Lower lobe of right lung (tissue), 2 donors: ENCODE results near the gene HCLS1. TPM values are rescaled to one million over a fixed set of nuclear protein-coding genes. Genes with fewer than 3 reads are reported as not detected.

Source experiments
- ATAC-seq, 2 donors: fragments of 200-7000 bp; cut with Tn5 transposase; one replicate each; pipeline ENCODE4 v1.9.1; 2020 to 2022; ENCODE audit warnings: mild to moderate bottlenecking in 2 of 2, moderate library complexity in 2 of 2
- DNase-seq: peaks from one replicate; pipeline ENCODE4 v3.0.0-alpha.2; 2020
- H3K27ac ChIP-seq: fragments of 200-600 bp; one replicate; pipeline ENCODE4 v1.8.0; 2022
- H3K27me3 ChIP-seq: fragments of 200-600 bp; one replicate; pipeline ENCODE4 v1.8.0; 2022; ENCODE audit warnings: low read depth
- H3K36me3 ChIP-seq: fragments of 200-600 bp; one replicate; pipeline ENCODE4 v1.8.0; 2022; ENCODE audit warnings: mild to moderate bottlenecking
- H3K4me1 ChIP-seq: fragments of 200-600 bp; one replicate; pipeline ENCODE4 v1.8.0; 2022
- H3K4me3 ChIP-seq: fragments of 200-600 bp; one replicate; pipeline ENCODE4 v1.8.0; 2022; ENCODE audit warnings: mild to moderate bottlenecking
- H3K9me3 ChIP-seq: fragments of 200-600 bp; one replicate; pipeline ENCODE4 v1.8.0; 2022
- intact Hi-C: fragments of 100-400 bp; cut with DNase I; formaldehyde crosslinking; loops from one replicate; pipeline ENCODE4 v1.11.0; 2022
- total RNA-seq: library from RNA; stranded (reverse); fragmentation: NEBNext Ultra II Directional; extraction: Animal tissue kit (Norgen Biotek cat#: 25700); gene quantifications from one replicate; pipeline ENCODE4 v1.2.1, GENCODE V29; 2021
- TF ChIP-seq, protein P1 (sequence below): fragments of 200-600 bp; IDR thresholded peaks from one replicate; pipeline ENCODE4 v1.8.0; 2022; ENCODE audit warnings: antibody characterized with exemption, mild to moderate bottlenecking
- donor health status: DM: no; HTN: yes; CAD: no; lungs with severe emphysema.

HCLS1 gene
- total RNA-seq, 1 donor from 2014 or later, result 93.6 TPM

DNA sequence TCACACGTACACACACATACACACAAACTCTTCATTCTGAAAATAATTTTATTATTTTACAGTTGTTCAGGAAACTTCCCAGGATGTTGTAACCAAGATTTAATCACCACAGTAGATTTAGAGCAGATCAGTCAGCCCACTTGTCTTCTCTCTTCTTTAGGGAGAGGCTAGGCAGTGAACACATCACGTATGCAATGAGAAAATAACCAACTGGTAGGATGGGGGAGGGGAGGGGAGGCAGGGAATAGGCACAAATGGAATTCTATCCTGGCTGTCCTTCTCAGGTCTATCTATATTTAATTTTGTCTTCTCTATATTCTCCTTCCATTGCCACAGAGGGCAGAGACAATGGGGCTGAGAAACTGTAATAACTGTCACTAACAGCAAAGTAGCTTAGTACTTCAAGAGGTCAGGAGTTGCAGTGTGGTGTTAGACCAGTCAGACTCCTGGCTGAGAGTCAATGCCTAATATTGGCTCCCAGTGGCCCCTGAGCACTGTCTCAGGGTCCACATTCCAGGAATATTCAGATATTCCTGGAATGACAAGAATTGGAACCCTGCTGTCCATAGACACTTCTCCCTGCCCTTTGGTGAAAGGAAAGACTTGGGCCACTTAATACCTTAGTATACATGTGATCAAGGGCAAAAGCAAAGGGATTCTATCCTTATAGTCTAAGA, 2.6 kb upstream of the HCLS1 start:
- Histone ChIP-seq H3K36me3 (peaks cover 59% of the 10 kb centered on the region), H3K9me3 (no peaks in the 10 kb centered on the region), H3K27ac (no peak overlapping the region), H3K4me1 (peaks cover 26% of the 10 kb centered on the region), H3K4me3 (no peak overlapping the region), H3K27me3 (no peaks in the 10 kb centered on the region)
- ATAC-seq (no peak), DNase-seq (no peak)
- intact Hi-C loops, result no loop called here
- TF ChIP-seq, protein P1, sequence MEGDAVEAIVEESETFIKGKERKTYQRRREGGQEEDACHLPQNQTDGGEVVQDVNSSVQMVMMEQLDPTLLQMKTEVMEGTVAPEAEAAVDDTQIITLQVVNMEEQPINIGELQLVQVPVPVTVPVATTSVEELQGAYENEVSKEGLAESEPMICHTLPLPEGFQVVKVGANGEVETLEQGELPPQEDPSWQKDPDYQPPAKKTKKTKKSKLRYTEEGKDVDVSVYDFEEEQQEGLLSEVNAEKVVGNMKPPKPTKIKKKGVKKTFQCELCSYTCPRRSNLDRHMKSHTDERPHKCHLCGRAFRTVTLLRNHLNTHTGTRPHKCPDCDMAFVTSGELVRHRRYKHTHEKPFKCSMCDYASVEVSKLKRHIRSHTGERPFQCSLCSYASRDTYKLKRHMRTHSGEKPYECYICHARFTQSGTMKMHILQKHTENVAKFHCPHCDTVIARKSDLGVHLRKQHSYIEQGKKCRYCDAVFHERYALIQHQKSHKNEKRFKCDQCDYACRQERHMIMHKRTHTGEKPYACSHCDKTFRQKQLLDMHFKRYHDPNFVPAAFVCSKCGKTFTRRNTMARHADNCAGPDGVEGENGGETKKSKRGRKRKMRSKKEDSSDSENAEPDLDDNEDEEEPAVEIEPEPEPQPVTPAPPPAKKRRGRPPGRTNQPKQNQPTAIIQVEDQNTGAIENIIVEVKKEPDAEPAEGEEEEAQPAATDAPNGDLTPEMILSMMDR, result no peak

DNA sequence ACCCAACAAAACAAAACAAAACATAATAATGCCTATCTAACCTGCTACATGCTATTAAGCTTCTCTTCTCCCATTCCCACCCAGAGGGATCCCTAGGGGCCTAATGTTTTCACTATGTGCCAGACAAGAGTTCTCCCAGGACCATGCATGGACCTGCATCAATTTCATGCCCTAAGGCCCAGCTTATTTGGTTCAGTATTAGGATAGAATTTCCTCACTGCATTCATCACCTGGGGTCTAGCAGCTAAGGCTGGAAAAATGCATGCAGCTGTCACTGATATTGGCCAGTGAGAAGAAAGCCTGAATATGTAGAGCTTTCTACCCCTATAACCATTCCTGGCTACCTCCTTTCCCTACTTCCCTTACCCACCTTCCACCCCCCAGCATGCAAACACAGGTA, 2.0 kb upstream of the HCLS1 start:
- no peak for ATAC-seq
- H3K36me3 ChIP-seq, result peaks cover 56% of the 10 kb centered on the region

DNA sequence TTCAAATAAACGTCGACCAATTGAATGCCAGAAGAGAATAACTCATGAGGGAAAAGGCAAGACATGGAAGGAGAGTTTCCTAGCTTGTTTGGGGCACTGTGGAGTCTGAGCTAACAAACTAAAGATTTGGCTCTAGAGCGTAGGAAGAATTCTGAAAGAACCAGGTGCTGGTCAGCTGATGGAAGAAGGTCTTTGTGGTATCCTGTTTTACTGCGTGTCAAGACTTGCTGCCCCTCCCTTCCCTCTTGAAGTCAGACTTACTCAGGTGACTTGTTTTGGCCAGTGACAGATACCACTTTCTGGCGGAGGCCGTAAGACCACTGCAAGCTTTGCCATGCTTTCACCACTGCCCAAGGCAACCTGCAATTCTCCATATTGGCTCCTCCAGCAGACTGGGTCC, 673 bp upstream of the HCLS1 start:
- DNase-seq, result no peak
- intact Hi-C loops, result no loop called here
- TF ChIP-seq, protein P1, result no peak
- peaks cover 54% of the 10 kb centered on the region for H3K36me3 ChIP-seq
- H3K4me1 ChIP-seq, result peaks cover 21% of the 10 kb centered on the region
- peak overlapping the region; percentile 85 for H3K27ac ChIP-seq
- no peak overlapping the region for H3K4me3 ChIP-seq
- no peak for ATAC-seq
- H3K27me3 ChIP-seq, result no peaks in the 10 kb centered on the region
- no peaks in the 10 kb centered on the region for H3K9me3 ChIP-seq

More for the DNA sequence above, 2.0 kb upstream of the HCLS1 start:
- Histone ChIP-seq H3K27ac (no peak overlapping the region), H3K9me3 (no peaks in the 10 kb centered on the region), H3K4me3 (no peak overlapping the region), H3K27me3 (no peaks in the 10 kb centered on the region), H3K4me1 (peaks cover 28% of the 10 kb centered on the region)
- intact Hi-C loops, result no loop called here
- DNase-seq, result no peak
- TF ChIP-seq, protein P1, result no peak

DNA sequence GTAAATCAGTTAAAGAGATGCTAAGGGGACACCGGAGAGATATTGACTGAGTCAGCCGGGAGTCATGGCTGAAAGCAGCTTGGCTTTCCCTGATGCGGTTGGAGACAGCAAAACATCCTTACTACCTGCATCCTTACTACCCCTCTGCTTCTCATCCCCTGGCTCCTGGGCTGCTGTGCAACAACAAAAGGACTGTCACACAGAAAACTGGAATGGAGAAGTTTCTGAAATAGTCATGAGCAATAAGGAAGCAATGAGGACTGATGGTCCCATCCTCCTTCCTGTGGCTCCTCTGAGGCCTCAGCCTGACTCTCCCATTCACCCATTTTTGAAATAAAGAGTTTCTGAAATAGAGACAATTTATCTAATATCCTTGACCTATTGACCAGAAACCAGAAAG, 1.1 kb downstream of the HCLS1 start:
- peaks cover 36% of the 10 kb centered on the region for H3K36me3 ChIP-seq
- DNase-seq (no peak), ATAC-seq (peak in 1 of 2 donors; percentile 37)
- peaks cover 21% of the 10 kb centered on the region for H3K4me1 ChIP-seq
- H3K27ac ChIP-seq, result peak overlapping the region; percentile 85
- H3K4me3 ChIP-seq, result peak overlapping the region; percentile 50
- no peaks in the 10 kb centered on the region for H3K9me3 ChIP-seq
- intact Hi-C loops, result no loop called here
- TF ChIP-seq, protein P1, result no peak
- no peaks in the 10 kb centered on the region for H3K27me3 ChIP-seq

DNA sequence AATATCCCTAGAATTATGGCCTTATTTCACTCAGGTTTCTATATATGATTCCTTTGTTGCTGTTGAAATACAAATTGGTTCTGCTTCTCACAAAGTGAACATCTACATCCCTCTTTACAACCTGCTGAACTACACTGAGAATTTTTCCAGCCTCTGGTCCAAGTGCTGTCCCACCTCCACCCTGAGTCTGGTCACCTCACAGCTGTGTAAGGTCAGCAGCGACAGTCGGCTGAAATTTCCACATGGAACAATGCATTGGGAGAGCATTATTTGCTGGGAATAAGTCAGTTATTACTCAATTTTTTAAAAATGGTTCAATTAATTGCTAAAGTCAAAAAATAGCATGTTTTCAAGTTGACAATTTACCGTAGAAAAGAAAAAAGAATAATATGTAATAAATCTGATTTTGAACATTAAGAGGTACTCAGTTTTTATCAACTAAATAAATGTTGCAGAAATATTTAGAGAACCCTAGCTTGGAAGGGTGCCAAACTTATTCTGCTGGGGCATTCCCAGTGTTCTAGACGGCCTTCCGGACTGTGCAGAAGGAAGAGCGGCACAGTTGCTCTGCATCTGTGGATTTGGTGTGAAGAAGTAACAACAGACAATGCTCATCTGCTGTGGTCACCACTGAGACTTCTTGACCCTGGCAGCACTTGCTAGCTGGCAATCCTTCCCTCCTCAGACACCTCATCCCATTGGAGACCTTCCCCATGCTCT, 1.8 kb downstream of the HCLS1 start:
- no peaks in the 10 kb centered on the region for H3K9me3 ChIP-seq
- intact Hi-C loops, result no loop called here
- H3K4me3 ChIP-seq, result peak overlapping the region; percentile 50
- TF ChIP-seq, protein P1, result no peak
- peak overlapping the region; percentile 85 for H3K27ac ChIP-seq
- DNase-seq, result no peak
- H3K36me3 ChIP-seq, result peaks cover 29% of the 10 kb centered on the region
- H3K27me3 ChIP-seq, result no peaks in the 10 kb centered on the region
- no peak for ATAC-seq
- H3K4me1 ChIP-seq, result peaks cover 21% of the 10 kb centered on the region
